K562 treated with DMSO at 1 percent for 4 hours (cell line): ENCODE results near the gene EIF5B. TPM values are rescaled to one million over a fixed set of nuclear protein-coding genes. Genes with fewer than 3 reads are reported as not detected.

Source experiments
- total RNA-seq: library from RNA; unstranded; fragments of 300-600 nt; gene quantifications from 2 replicates; pipeline ENCODE4 v1.2.3, GENCODE V29; 2022; ENCODE audit not compliant: insufficient read depth

The EIF5B gene, protein sequence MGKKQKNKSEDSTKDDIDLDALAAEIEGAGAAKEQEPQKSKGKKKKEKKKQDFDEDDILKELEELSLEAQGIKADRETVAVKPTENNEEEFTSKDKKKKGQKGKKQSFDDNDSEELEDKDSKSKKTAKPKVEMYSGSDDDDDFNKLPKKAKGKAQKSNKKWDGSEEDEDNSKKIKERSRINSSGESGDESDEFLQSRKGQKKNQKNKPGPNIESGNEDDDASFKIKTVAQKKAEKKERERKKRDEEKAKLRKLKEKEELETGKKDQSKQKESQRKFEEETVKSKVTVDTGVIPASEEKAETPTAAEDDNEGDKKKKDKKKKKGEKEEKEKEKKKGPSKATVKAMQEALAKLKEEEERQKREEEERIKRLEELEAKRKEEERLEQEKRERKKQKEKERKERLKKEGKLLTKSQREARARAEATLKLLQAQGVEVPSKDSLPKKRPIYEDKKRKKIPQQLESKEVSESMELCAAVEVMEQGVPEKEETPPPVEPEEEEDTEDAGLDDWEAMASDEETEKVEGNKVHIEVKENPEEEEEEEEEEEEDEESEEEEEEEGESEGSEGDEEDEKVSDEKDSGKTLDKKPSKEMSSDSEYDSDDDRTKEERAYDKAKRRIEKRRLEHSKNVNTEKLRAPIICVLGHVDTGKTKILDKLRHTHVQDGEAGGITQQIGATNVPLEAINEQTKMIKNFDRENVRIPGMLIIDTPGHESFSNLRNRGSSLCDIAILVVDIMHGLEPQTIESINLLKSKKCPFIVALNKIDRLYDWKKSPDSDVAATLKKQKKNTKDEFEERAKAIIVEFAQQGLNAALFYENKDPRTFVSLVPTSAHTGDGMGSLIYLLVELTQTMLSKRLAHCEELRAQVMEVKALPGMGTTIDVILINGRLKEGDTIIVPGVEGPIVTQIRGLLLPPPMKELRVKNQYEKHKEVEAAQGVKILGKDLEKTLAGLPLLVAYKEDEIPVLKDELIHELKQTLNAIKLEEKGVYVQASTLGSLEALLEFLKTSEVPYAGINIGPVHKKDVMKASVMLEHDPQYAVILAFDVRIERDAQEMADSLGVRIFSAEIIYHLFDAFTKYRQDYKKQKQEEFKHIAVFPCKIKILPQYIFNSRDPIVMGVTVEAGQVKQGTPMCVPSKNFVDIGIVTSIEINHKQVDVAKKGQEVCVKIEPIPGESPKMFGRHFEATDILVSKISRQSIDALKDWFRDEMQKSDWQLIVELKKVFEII
- 29.1 and 32.9 TPM in 2 replicates for total RNA-seq

DNA sequence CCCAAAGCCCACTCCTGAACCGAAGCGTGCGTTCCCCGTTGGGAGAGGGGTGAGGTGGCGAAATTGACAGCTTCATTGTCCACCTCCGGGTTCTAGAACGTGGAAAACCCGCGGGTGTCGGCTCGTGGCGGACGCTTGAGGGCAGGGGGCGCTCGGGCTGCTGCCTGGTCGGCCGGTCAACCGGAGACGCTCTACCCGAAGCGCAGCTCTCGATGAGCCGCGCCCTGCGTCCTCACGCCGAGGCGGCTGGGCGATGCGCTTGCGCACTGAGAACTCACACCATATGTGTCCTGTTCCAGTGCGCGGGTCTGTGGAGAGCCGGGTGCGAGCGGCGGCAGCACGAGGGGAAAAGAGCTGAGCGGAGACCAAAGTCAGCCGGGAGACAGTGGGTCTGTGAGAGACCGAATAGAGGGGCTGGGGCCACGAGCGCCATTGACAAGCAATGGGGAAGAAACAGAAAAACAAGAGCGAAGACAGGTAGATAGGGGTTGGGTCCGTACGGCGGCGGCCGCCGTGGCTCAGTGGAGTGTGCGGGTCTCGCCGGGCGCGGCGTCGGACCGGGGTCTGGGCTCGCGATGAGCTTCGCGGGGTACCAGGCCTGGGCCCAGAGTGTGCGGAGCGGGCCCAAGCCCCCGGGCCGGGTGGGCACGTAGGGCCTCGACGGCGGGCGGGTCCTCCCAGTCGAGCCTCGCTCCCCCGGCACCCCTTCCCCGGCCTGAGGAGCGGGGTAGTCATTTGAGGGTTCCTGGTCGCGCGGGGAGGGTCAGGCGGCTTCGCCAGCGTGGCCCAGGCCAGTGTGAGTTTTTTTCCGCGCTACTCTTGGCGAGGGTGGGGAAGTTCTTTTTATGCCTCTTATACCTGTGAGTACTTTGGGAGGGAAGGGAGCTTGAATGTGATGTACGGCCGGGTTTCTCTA, at the start of gene EIF5B:
TSS of gene EIF5B (plus strand) at position 277 of the 916 bp plus-strand sequence. CDS start at position 443, 166 bp downstream.

GRCh38 chr2:99301097-99301496, 36.1 kb upstream of the EIF5B start, which contains the start of gene LYG1:
Gene LYG1 (minus strand): TSS chr2:99301197. CDS start chr2:99295670, 5,527 bp downstream.

GRCh38 chr2:99335911-99336803, 1.0 kb upstream of the EIF5B start, which contains the start of gene TXNDC9:
Gene TXNDC9 (minus strand): TSS chr2:99336333. CDS start chr2:99333210, 3,123 bp downstream.

Other genes starting within 250 kb of the EIF5B start
- not detected in 2 replicates for gene C2orf15, start 195.7 kb upstream of the EIF5B start, total RNA-seq
- gene TSGA10, start 182.4 kb upstream of the EIF5B start, total RNA-seq, result 0.56 TPM in 1 of 2 replicates, not detected in the other
- 2.5 and 5.9 TPM in 2 replicates for gene LIPT1, start 182.4 kb upstream of the EIF5B start, total RNA-seq
- gene MITD1, start 156.3 kb upstream of the EIF5B start, total RNA-seq, result 20.0 and 20.3 TPM in 2 replicates
- gene MRPL30, start 156.2 kb upstream of the EIF5B start, total RNA-seq, result 26.5 and 27.9 TPM in 2 replicates
- 1.3 TPM in 1 of 2 replicates, not detected in the other for gene LYG2, start 81.7 kb upstream of the EIF5B start, total RNA-seq
- gene LYG1, start 36.2 kb upstream of the EIF5B start, total RNA-seq, result 1.8 and 2.0 TPM in 2 replicates
- 17.0 and 21.2 TPM in 2 replicates for gene TXNDC9, start 1.1 kb upstream of the EIF5B start, total RNA-seq
- 16.4 and 20.1 TPM in 2 replicates for gene REV1, start 152.6 kb downstream of the EIF5B start, total RNA-seq